MM.1S (cell line): ENCODE results near the gene SESTD1.

Source experiments
- DNase-seq: peaks from one replicate; pipeline ENCODE4 v3.0.0-alpha.2; 2015
- H2AFZ ChIP-seq: fragments of 300-600 bp; sonication (generic); 2 replicates; pipeline ENCODE4 v1.6.0; 2016; ENCODE audit warnings: antibody characterized with exemption, low read length
- H3F3A ChIP-seq: fragments of 300-600 bp; sonication (generic); 2 replicates; pipeline ENCODE4 v1.6.1; 2016; ENCODE audit warnings: mild to moderate bottlenecking, antibody characterized with exemption, low read length, moderate library complexity, mixed read lengths; ENCODE audit not compliant: insufficient read depth
- H3K27ac ChIP-seq: fragments of 300-600 bp; sonication (generic); 2 replicates; pipeline ENCODE4 v1.5.1; 2016; ENCODE audit warnings: mild to moderate bottlenecking, low read length
- H3K27me3 ChIP-seq: fragments of 300-600 bp; sonication (generic); replicated peaks from 2 replicates; pipeline ENCODE4 v1.6.0; 2016; ENCODE audit warnings: low read length; ENCODE audit not compliant: insufficient read depth
- H3K36me3 ChIP-seq: fragments of 300-600 bp; sonication (generic); replicated peaks from 2 replicates; pipeline ENCODE4 v1.6.1; 2016; ENCODE audit warnings: mild to moderate bottlenecking, low read length, mixed read lengths; ENCODE audit not compliant: insufficient read depth
- H3K4me1 ChIP-seq: fragments of 300-600 bp; sonication (generic); 2 replicates; pipeline ENCODE4 v1.6.1; 2016; ENCODE audit warnings: low read length, mixed read lengths
- H3K4me2 ChIP-seq: fragments of 300-600 bp; sonication (generic); 2 replicates; pipeline ENCODE4 v1.6.0; 2016; ENCODE audit warnings: low read depth, low read length
- H3K4me3 ChIP-seq: fragments of 300-600 bp; sonication (generic); 2 replicates; pipeline ENCODE4 v1.5.1; 2016; ENCODE audit warnings: low read length, mixed read lengths
- H3K79me2 ChIP-seq: fragments of 300-600 bp; sonication (generic); 2 replicates; pipeline ENCODE4 v1.6.1; 2016; ENCODE audit warnings: mixed run types, low read length, mixed read lengths
- H3K9ac ChIP-seq: fragments of 300-600 bp; sonication (generic); 2 replicates; pipeline ENCODE4 v1.6.1; 2016; ENCODE audit warnings: low read length, mixed read lengths
- H3K9me2 ChIP-seq: fragments of 300-600 bp; sonication (generic); replicated peaks from 2 replicates; pipeline ENCODE4 v1.6.1; 2016; ENCODE audit warnings: mild to moderate bottlenecking, low read length, mixed read lengths; ENCODE audit not compliant: insufficient read depth
- H3K9me3 ChIP-seq: fragments of 300-600 bp; sonication (generic); replicated peaks from 2 replicates; pipeline ENCODE4 v1.6.1; 2016; ENCODE audit warnings: mild to moderate bottlenecking, low read length, mixed read lengths; ENCODE audit not compliant: insufficient read depth
- H4K20me1 ChIP-seq: fragments of 300-600 bp; sonication (generic); 2 replicates; pipeline ENCODE4 v1.6.1; 2016; ENCODE audit warnings: mild to moderate bottlenecking, low read length, moderate library complexity, mixed read lengths; ENCODE audit not compliant: insufficient read depth
- CTCF ChIP-seq: fragments of 300-600 bp; sonication (generic); IDR thresholded peaks from 2 replicates; pipeline ENCODE4 v1.5.1; 2016; ENCODE audit warnings: antibody characterized with exemption, low read length, mixed read lengths
- EZH2 ChIP-seq: fragments of 300-600 bp; sonication (generic); optimal IDR thresholded peaks from 2 replicates; pipeline ENCODE3; 2017; ENCODE audit warnings: low read depth, mild to moderate bottlenecking, antibody characterized with exemption, low read length, mixed read lengths
- EZH2phosphoT487 ChIP-seq: fragments of 300-600 bp; sonication (generic); IDR thresholded peaks from 2 replicates; pipeline ENCODE4 v1.6.1; 2018; ENCODE audit warnings: antibody characterized with exemption, low read length

Gene SESTD1

GRCh38 chr2:179072527-179072926 is 192.1 kb downstream of the SESTD1 start:
- no peaks in the 10 kb centered on the region for H3K27me3 ChIP-seq
- no peaks in the 10 kb centered on the region for H3F3A ChIP-seq
- no peaks in the 10 kb centered on the region for H3K4me1 ChIP-seq
- no peaks in the 10 kb centered on the region for H3K9me2 ChIP-seq
- H3K79me2 ChIP-seq: no peaks in the 10 kb centered on the region
- no peak for TF ChIP-seq EZH2
- no peak for TF ChIP-seq EZH2phosphoT487
- no peak for TF ChIP-seq CTCF
- H2AFZ ChIP-seq: no peak overlapping the region
- H4K20me1 ChIP-seq: no peaks in the 10 kb centered on the region
- DNase-seq: no peak
- H3K4me3 ChIP-seq: no peak overlapping the region
- H3K9me3 ChIP-seq: no peaks in the 10 kb centered on the region
- no peak overlapping the region for H3K4me2 ChIP-seq
- no peak overlapping the region for H3K27ac ChIP-seq
- H3K9ac ChIP-seq: no peak overlapping the region
- no peaks in the 10 kb centered on the region for H3K36me3 ChIP-seq

GRCh38 chr2:179071810-179072355 is 192.7 kb downstream of the SESTD1 start:
- no peak for TF ChIP-seq EZH2phosphoT487
- Histone ChIP-seq H3K9ac (no peak overlapping the region), H3K27me3 (no peaks in the 10 kb centered on the region), H3K36me3 (no peaks in the 10 kb centered on the region), H3K9me3 (no peaks in the 10 kb centered on the region), H4K20me1 (no peaks in the 10 kb centered on the region), H3K4me2 (no peak overlapping the region), H3K4me3 (no peak overlapping the region), H3F3A (no peaks in the 10 kb centered on the region), H2AFZ (no peak overlapping the region), H3K4me1 (no peaks in the 10 kb centered on the region), H3K79me2 (no peaks in the 10 kb centered on the region), H3K27ac (no peak overlapping the region), H3K9me2 (no peaks in the 10 kb centered on the region)
- DNase-seq: no peak

GRCh38 chr2:179070895-179071294 is 193.7 kb downstream of the SESTD1 start:
- H3K4me2 ChIP-seq: no peak overlapping the region
- no peak overlapping the region for H3K27ac ChIP-seq
- no peaks in the 10 kb centered on the region for H3F3A ChIP-seq
- no peaks in the 10 kb centered on the region for H4K20me1 ChIP-seq
- H3K4me3 ChIP-seq: no peak overlapping the region
- no peaks in the 10 kb centered on the region for H3K9me3 ChIP-seq
- no peaks in the 10 kb centered on the region for H3K27me3 ChIP-seq
- no peak overlapping the region for H2AFZ ChIP-seq
- H3K9ac ChIP-seq: no peak overlapping the region
- no peak for DNase-seq
- no peaks in the 10 kb centered on the region for H3K36me3 ChIP-seq
- TF ChIP-seq EZH2phosphoT487 (no peak), CTCF (no peak), EZH2 (no peak)
- H3K9me2 ChIP-seq: no peaks in the 10 kb centered on the region
- no peaks in the 10 kb centered on the region for H3K4me1 ChIP-seq
- H3K79me2 ChIP-seq: no peaks in the 10 kb centered on the region

- Histone ChIP-seq H3K9me3 (no peaks in the 10 kb centered on the region), H3K4me3 (no peak overlapping the region), H4K20me1 (no peaks in the 10 kb centered on the region), H2AFZ (no peak overlapping the region), H3K4me2 (no peak overlapping the region), H3K9me2 (no peaks in the 10 kb centered on the region), H3K79me2 (no peaks in the 10 kb centered on the region), H3K27me3 (no peaks in the 10 kb centered on the region), H3K9ac (no peak overlapping the region), H3F3A (no peaks in the 10 kb centered on the region), H3K4me1 (no peaks in the 10 kb centered on the region), H3K36me3 (no peaks in the 10 kb centered on the region), H3K27ac (no peak overlapping the region)
- DNase-seq: no peak
- TF ChIP-seq EZH2phosphoT487: no peak
- no peak for TF ChIP-seq EZH2
- no peak for TF ChIP-seq CTCF
Measured at GRCh38 chr2:179069685-179070084, 194.9 kb downstream of the SESTD1 start.
